Astrocyte (in vitro differentiated cells and primary cell): ENCODE data around the gene LCK.

Source experiments
- CTCF ChIP-seq: IDR thresholded peaks from 2 replicates; pipeline ENCODE4 v1.5.1; 2011; ENCODE audit warnings: low read depth, mild to moderate bottlenecking, inconsistent platforms, low read length, moderate library complexity; ENCODE audit not compliant: insufficient read depth
- EZH2 ChIP-seq: IDR thresholded peaks from 2 replicates; pipeline ENCODE4 v1.6.1; 2012; ENCODE audit warnings: mild to moderate bottlenecking, low read length, inconsistent platforms; ENCODE audit not compliant: insufficient read depth

- TF ChIP-seq CTCF (no peak), EZH2 (no peak)
Observed at GRCh38 chr1:32223683-32224082, 27.4 kb upstream of the LCK start.
